Keratinocyte (primary cell): ENCODE data around the gene MAJIN. TPM values are rescaled to one million over a fixed set of nuclear protein-coding genes. Genes with fewer than 3 reads are reported as not detected.
A peak's percentile ranks its signal among the peaks of the same experiment; 100 is the strongest.

Experiments
- DNase-seq: peaks from one replicate; pipeline ENCODE4 v3.0.0-alpha.2; 2011; ENCODE audit warnings: low read depth, missing footprints, low spot score
- FAIRE-seq: peaks from 2 replicates; lab custom pipeline; 2011; peaks lifted over from hg19 to GRCh38; lab: Jason Lieb, UNC
- H2AFZ ChIP-seq: 2 replicates; pipeline ENCODE4 v1.6.0; 2012; ENCODE audit warnings: low read length, control low read depth, inconsistent platforms; ENCODE audit not compliant: control insufficient read depth
- H3K27ac ChIP-seq: 2 replicates; pipeline ENCODE4 v1.5.1; 2011; ENCODE audit warnings: low read length; ENCODE audit not compliant: control insufficient read depth, insufficient read depth
- H3K27me3 ChIP-seq: 3 replicates; pipeline ENCODE4 v1.6.0; 2011; ENCODE audit warnings: low read length; ENCODE audit not compliant: control insufficient read depth, insufficient read depth; ENCODE audit errors: extremely low read depth
- H3K36me3 ChIP-seq, 2 experiments: 2 replicates in 1 of 2; 3 replicates in 1 of 2; pipeline ENCODE4 v1.5.1; 2011; ENCODE audit warnings: low read length in 2 of 2, mild to moderate bottlenecking in 1 of 2; ENCODE audit not compliant: control insufficient read depth in 2 of 2, insufficient read depth in 2 of 2; ENCODE audit errors: extremely low read depth in 1 of 2
- H3K4me1 ChIP-seq: 3 replicates; pipeline ENCODE4 v1.5.1; 2011; ENCODE audit warnings: low read length; ENCODE audit not compliant: control insufficient read depth, insufficient read depth; ENCODE audit errors: extremely low read depth
- H3K4me2 ChIP-seq: 3 replicates; pipeline ENCODE4 v1.6.0; 2011; ENCODE audit warnings: low read depth, low read length; ENCODE audit not compliant: control insufficient read depth, insufficient read depth; ENCODE audit errors: extremely low read depth
- H3K4me3 ChIP-seq, 3 experiments: fragments of 200-600 bp in 1 of 3; sonication (generic) in 1 of 3; 2 replicates in 2 of 3; 3 replicates in 1 of 3; pipeline ENCODE4 v1.5.1; 2011 to 2016; ENCODE audit warnings: low read length in 3 of 3, mild to moderate bottlenecking in 3 of 3, control low read depth in 2 of 3, inconsistent platforms in 1 of 3, low read depth in 1 of 3, mixed read lengths in 1 of 3, mixed run types in 1 of 3, moderate library complexity in 1 of 3; ENCODE audit not compliant: control insufficient read depth in 2 of 3, insufficient read depth in 2 of 3; ENCODE audit errors: extremely low read depth in 1 of 3
- H3K79me2 ChIP-seq: 2 replicates; pipeline ENCODE4 v1.6.0; 2012; ENCODE audit warnings: low read length; ENCODE audit not compliant: control insufficient read depth, insufficient read depth
- H3K9ac ChIP-seq: 3 replicates; pipeline ENCODE4 v1.6.0; 2011; ENCODE audit warnings: low read length; ENCODE audit not compliant: control insufficient read depth, insufficient read depth; ENCODE audit errors: extremely low read depth
- H3K9me1 ChIP-seq: 3 replicates; pipeline ENCODE4 v1.6.0; 2011; ENCODE audit warnings: low read length; ENCODE audit not compliant: control insufficient read depth, insufficient read depth; ENCODE audit errors: extremely low read depth
- H3K9me3 ChIP-seq: 2 replicates; pipeline ENCODE4 v1.5.1; 2012; ENCODE audit warnings: low read depth, low read length; ENCODE audit not compliant: control insufficient read depth
- H4K20me1 ChIP-seq: 3 replicates; pipeline ENCODE4 v1.6.0; 2011; ENCODE audit warnings: low read length; ENCODE audit not compliant: control insufficient read depth, insufficient read depth; ENCODE audit errors: extremely low read depth
- CTCF ChIP-seq, 3 experiments: IDR thresholded peaks in 1 of 3; conservative IDR thresholded peaks in 1 of 3; optimal IDR thresholded peaks in 1 of 3; 2 replicates in 2 of 3; 3 replicates in 1 of 3; pipeline versions ENCODE3 to v1.5.1; 2011; ENCODE audit warnings: low read length in 3 of 3, mild to moderate bottlenecking in 3 of 3, moderate library complexity in 2 of 3, control low read depth in 1 of 3, inconsistent platforms in 1 of 3; ENCODE audit not compliant: insufficient read depth in 2 of 3; ENCODE audit errors: extremely low read depth in 1 of 3
- EZH2 ChIP-seq: IDR thresholded peaks from one replicate; pipeline ENCODE4 v1.6.1; 2012; ENCODE audit warnings: inconsistent platforms, mild to moderate bottlenecking, low read length, moderate library complexity
- dilution Hi-C: fragments of 300-500 bp; cut with MboI; formaldehyde crosslinking; loops from one replicate; pipeline ENCODE4 v1.7.0; 2020; ENCODE audit warnings: low sequenced_read_pairs; ENCODE audit not compliant: extremely low pct_ligation_motif_present
- polyA plus RNA-seq, 5 experiments: library from polyadenylated mRNA; depleted of rRNA in 3 of 5; stranded (reverse) in 3 of 5; stranded (forward) in 1 of 5; unstranded in 1 of 5; fragments of >200 nt; gene quantifications; 1 replicate in 1 of 5; 2 replicates in 3 of 5; 3 replicates in 1 of 5; pipeline versions ENCODE4 v1.2.1 to v1.2.3, GENCODE V29; 2011 to 2012; ENCODE audit warnings: missing spikeins in 2 of 5, low read depth in 1 of 5, low replicate concordance in 1 of 5

Gene MAJIN
- polyA plus RNA-seq, 1 donor (not counting 4 experiments of a cell fraction or from before 2014, with no cell fraction given) = 0.09 TPM

- TF ChIP-seq EZH2 (no peak), CTCF (optimal IDR thresholded peaks at IDR 0.05 in 1 of 3, IDR thresholded peaks at IDR 0.05 in 1 of 3, conservative IDR thresholded peaks at IDR 0.05 in 1 of 3; ENCODE audit: extremely low read depth in 1 of 3, insufficient read depth in 2 of 3, low read length in 3 of 3) (peak in 2 of 3 experiments; percentile 19 to 60)
- no peaks in the 10 kb centered on the region for H3K4me1 ChIP-seq
Measured at GRCh38 chr11:64996710-64997380, 24.9 kb upstream of the MAJIN start, which contains the start of gene BATF2. TSS of gene BATF2 (minus strand) at chr11:64996971. CDS start at chr11:64996914, 57 bp downstream.

GRCh38 chr11:64996327-64996709, 24.4 kb upstream of the MAJIN start:
- dilution Hi-C loops = no loop called here
- no peaks in the 10 kb centered on the region for H3K9me3 ChIP-seq
- no peaks in the 10 kb centered on the region for H3K4me1 ChIP-seq
- H3K9ac ChIP-seq = no peak overlapping the region
- H3K36me3 ChIP-seq = no peaks in the 10 kb centered on the region
- DNase-seq = no peak
- H3K27me3 ChIP-seq = no peaks in the 10 kb centered on the region
- no peak overlapping the region for H3K4me2 ChIP-seq
- H3K27ac ChIP-seq = no peak overlapping the region
- H3K4me3 ChIP-seq = no peak overlapping the region
- no peaks in the 10 kb centered on the region for H3K9me1 ChIP-seq
- H2AFZ ChIP-seq = no peak overlapping the region
- TF ChIP-seq EZH2 = no peak
- no peak for TF ChIP-seq CTCF (optimal IDR thresholded peaks at IDR 0.05 in 1 of 3, IDR thresholded peaks at IDR 0.05 in 1 of 3, conservative IDR thresholded peaks at IDR 0.05 in 1 of 3; ENCODE audit: extremely low read depth in 1 of 3, insufficient read depth in 2 of 3, low read length in 3 of 3)
- H4K20me1 ChIP-seq = no peaks in the 10 kb centered on the region
- no peak for FAIRE-seq
- H3K79me2 ChIP-seq = no peaks in the 10 kb centered on the region

More at GRCh38 chr11:64996710-64997380, 24.9 kb upstream of the MAJIN start, which contains the start of gene BATF2:
- Histone ChIP-seq H3K4me2 (no peak within 1 kb of the TSS), H2AFZ (no peak within 1 kb of the TSS), H3K27me3 (no peaks in the 10 kb centered on the region), H3K36me3 (no peaks in the 10 kb centered on the region), H3K4me3 (no peak within 1 kb of the TSS), H4K20me1 (no peaks in the 10 kb centered on the region), H3K79me2 (no peaks in the 10 kb centered on the region), H3K9ac (no peak within 1 kb of the TSS), H3K9me3 (no peaks in the 10 kb centered on the region), H3K9me1 (no peaks in the 10 kb centered on the region), H3K27ac (no peak within 1 kb of the TSS)
- DNase-seq (no peak), FAIRE-seq (no peak)
- dilution Hi-C loops = no loop called here
